ENCODE data around the gene PPP6R2. TPM values are rescaled to one million over a fixed set of nuclear protein-coding genes. Genes with fewer than 3 reads are reported as not detected.

Gene PPP6R2
- polyA plus RNA-seq, 2 donors: 30.2 to 38.2 TPM

DNA sequence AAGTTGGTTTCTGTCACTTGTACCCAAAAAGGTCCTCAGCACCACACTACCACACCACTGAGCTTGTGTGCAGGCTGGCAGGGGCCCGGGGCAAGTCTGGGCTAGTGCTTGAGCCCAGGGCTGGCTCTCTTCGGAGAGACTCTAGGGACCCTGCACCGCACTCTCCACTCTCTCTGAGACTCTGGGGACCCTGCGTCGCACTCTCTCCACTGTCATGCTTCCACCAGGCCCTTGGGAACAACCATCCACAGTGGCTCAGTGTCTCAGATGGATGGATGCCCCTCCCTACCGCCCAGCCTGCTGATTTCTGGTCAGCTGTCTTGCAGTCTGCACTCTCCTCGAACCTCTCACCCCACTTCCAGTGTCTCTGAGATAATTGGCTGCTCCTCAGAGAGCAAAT is 133.7 kb downstream of the PPP6R2 start:
- Histone ChIP-seq H3K4me3 (ENCODE audit: low read depth in 1 of 2, low read length in 2 of 2) (no peak overlapping the region), H3K27me3 (ENCODE audit: control insufficient read depth in 1 of 2, insufficient read depth in 2 of 2, low read length in 2 of 2) (no peaks in the 10 kb centered on the region), H3K27ac (ENCODE audit: low read depth in 2 of 2, low read length in 1 of 2) (no peak overlapping the region), H3K4me1 (ENCODE audit: control insufficient read depth in 2 of 2, insufficient read depth in 2 of 2, low read length in 1 of 2) (peaks cover 14 to 30% of the 10 kb centered on the region in 2 donors), H3K36me3 (ENCODE audit: control insufficient read depth in 2 of 2, insufficient read depth in 2 of 2, low read length in 1 of 2) (peaks cover 0 to 3% of the 10 kb centered on the region in 2 donors), H3K9me3 (ENCODE audit: control insufficient read depth in 2 of 2, insufficient read depth in 1 of 2, low read depth in 1 of 2, low read length in 1 of 2) (no peaks in the 10 kb centered on the region)
- WGBS, 2 donors: 59 to 62% methylated on average over 7 of the region's 7 CpGs

DNA sequence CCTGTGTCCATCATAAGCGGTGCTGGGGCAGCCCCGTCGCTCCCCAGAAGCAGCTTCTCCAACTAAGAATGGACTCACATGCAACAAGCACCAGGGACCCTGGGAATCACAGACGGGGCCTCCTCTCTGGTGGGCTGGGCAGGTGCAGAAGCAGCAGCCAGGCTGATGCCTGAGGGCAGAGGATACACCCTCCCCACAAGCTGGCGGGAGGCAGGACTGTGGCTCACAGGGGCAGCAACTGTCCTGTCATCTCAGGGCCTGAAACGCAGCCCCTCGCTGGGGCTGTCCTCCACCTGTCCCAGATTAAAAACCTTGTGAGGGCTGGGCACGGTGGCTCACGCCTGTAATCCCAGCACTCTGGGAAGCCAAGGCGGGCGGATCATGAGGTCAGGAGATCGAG is 134.8 kb downstream of the PPP6R2 start:
- Histone ChIP-seq H3K4me3 (ENCODE audit: low read depth in 1 of 2, low read length in 2 of 2) (no peak overlapping the region), H3K27me3 (ENCODE audit: control insufficient read depth in 1 of 2, insufficient read depth in 2 of 2, low read length in 2 of 2) (no peaks in the 10 kb centered on the region), H3K9me3 (ENCODE audit: control insufficient read depth in 2 of 2, insufficient read depth in 1 of 2, low read depth in 1 of 2, low read length in 1 of 2) (no peaks in the 10 kb centered on the region), H3K36me3 (ENCODE audit: control insufficient read depth in 2 of 2, insufficient read depth in 2 of 2, low read length in 1 of 2) (peaks cover 0 to 3% of the 10 kb centered on the region in 2 donors), H3K27ac (ENCODE audit: low read depth in 2 of 2, low read length in 1 of 2) (no peak overlapping the region), H3K4me1 (ENCODE audit: control insufficient read depth in 2 of 2, insufficient read depth in 2 of 2, low read length in 1 of 2) (peaks cover 8 to 20% of the 10 kb centered on the region in 2 donors)
- 90 to 94% methylated on average over 12 of the region's 12 CpGs for WGBS, 2 donors

DNA sequence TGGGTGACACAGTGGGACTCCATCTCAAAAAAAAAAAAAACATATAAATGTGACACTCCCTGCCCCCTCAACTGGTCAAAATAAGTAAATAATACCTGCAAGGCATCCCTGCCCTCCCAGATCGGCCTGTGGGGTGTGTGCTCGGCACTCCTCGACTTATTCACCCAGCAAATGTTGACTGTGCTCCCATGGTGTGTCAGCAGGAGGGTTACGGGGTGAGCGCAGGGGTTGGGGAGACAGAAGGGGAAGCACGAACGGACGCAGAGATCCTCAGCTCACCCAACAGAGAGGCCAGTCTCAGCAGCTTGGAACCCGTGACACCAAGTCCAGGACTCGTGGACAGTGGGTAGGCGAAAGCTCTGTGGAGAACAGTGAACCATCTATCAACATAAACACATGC is 136.6 kb downstream of the PPP6R2 start:
- Histone ChIP-seq H3K27ac (ENCODE audit: low read depth in 2 of 2, low read length in 1 of 2) (no peak overlapping the region), H3K4me3 (ENCODE audit: low read depth in 1 of 2, low read length in 2 of 2) (no peak overlapping the region), H3K27me3 (ENCODE audit: control insufficient read depth in 1 of 2, insufficient read depth in 2 of 2, low read length in 2 of 2) (no peaks in the 10 kb centered on the region), H3K4me1 (ENCODE audit: control insufficient read depth in 2 of 2, insufficient read depth in 2 of 2, low read length in 1 of 2) (peaks cover 0 to 12% of the 10 kb centered on the region in 2 donors), H3K9me3 (ENCODE audit: control insufficient read depth in 2 of 2, insufficient read depth in 1 of 2, low read depth in 1 of 2, low read length in 1 of 2) (no peaks in the 10 kb centered on the region), H3K36me3 (ENCODE audit: control insufficient read depth in 2 of 2, insufficient read depth in 2 of 2, low read length in 1 of 2) (peaks cover 0 to 1% of the 10 kb centered on the region in 2 donors)
- WGBS, 2 donors: 64 to 73% methylated on average over 11 of the region's 11 CpGs

DNA sequence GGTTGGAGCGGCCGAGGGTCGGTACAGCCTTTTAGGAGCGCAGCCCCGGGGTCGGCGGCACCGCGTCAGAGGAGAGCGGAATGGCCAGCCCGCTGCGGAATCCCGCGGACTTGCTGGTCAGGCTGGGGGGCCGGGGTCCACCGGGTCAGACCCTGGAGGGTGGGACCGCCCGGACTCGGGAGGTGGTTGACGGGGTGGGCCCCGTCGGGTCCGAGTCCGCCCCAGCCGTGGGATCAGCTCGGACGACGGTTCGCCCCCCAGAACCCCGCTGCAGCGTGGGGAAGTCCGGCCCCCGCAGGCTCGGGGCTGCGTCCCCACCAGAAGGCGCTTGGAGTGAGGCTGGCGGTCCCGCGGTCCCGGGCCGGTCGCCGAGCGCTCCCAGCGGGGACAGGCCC is 137.9 kb downstream of the PPP6R2 start:
- Histone ChIP-seq H3K9me3 (ENCODE audit: control insufficient read depth in 2 of 2, insufficient read depth in 1 of 2, low read depth in 1 of 2, low read length in 1 of 2) (no peaks in the 10 kb centered on the region), H3K27ac (ENCODE audit: low read depth in 2 of 2, low read length in 1 of 2) (no peak overlapping the region), H3K36me3 (ENCODE audit: control insufficient read depth in 2 of 2, insufficient read depth in 2 of 2, low read length in 1 of 2) (peaks cover 0 to 1% of the 10 kb centered on the region in 2 donors), H3K27me3 (ENCODE audit: control insufficient read depth in 1 of 2, insufficient read depth in 2 of 2, low read length in 2 of 2) (no peaks in the 10 kb centered on the region), H3K4me1 (ENCODE audit: control insufficient read depth in 2 of 2, insufficient read depth in 2 of 2, low read length in 1 of 2) (peaks cover 0 to 11% of the 10 kb centered on the region in 2 donors), H3K4me3 (ENCODE audit: low read depth in 1 of 2, low read length in 2 of 2) (peak overlapping the region; percentile 61 to 62)
- WGBS, 2 donors: 3 to 7% methylated on average over 36 to 45 of the region's 45 CpGs

DNA sequence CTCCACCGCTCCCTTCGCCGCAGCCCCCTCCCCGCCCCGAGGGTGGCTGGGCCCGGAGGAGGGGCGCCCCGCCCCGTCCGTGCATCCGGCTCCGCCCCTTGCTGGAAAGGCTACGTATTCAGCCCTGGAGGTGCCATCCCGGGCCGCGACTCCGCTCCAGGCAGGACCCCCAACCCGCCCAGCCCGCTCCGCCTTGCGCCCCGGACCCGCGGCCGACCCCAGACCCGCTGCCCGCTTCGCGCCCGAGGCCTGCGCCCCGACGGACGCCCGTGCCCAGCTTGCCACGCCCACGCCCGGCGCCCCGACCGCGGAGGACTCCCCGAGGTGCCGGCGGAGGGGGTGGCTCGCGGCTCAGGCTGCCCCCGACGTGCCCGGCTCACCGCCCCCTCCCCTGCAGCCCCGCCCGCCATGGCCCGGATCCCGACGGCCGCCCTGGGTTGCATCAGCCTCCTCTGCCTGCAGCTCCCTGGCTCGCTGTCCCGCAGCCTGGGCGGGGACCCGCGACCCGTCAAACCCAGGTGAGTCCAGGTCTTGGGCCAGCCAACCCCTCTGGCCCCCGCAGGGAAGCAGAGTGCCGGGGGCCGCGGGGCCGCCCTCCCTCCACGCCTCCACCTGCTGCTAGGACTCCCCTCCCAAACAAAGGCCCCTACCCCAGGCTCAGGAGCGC is 138.4 kb downstream of the PPP6R2 start, which contains the start of gene ADM2:
Gene ADM2 (plus strand): TSS at position 104 of the 667 bp plus-strand sequence. CDS start 305 bp downstream, at position 409.
- no peak within 1 kb of the TSS for H3K27ac ChIP-seq (ENCODE audit: low read depth in 2 of 2, low read length in 1 of 2)
- H3K4me3 ChIP-seq (ENCODE audit: low read depth in 1 of 2, low read length in 2 of 2): peak within 1 kb of the TSS; percentile 61 to 62
- no peaks in the 10 kb centered on the region for H3K9me3 ChIP-seq (ENCODE audit: control insufficient read depth in 2 of 2, insufficient read depth in 1 of 2, low read depth in 1 of 2, low read length in 1 of 2)
- peaks cover 0 to 1% of the 10 kb centered on the region in 2 donors for H3K36me3 ChIP-seq (ENCODE audit: control insufficient read depth in 2 of 2, insufficient read depth in 2 of 2, low read length in 1 of 2)
- 3 to 4% methylated on average over 36 to 70 of the region's 70 CpGs for WGBS, 2 donors
- H3K4me1 ChIP-seq (ENCODE audit: control insufficient read depth in 2 of 2, insufficient read depth in 2 of 2, low read length in 1 of 2): peaks cover 0 to 12% of the 10 kb centered on the region in 2 donors
- H3K27me3 ChIP-seq (ENCODE audit: control insufficient read depth in 1 of 2, insufficient read depth in 2 of 2, low read length in 2 of 2): no peaks in the 10 kb centered on the region

DNA sequence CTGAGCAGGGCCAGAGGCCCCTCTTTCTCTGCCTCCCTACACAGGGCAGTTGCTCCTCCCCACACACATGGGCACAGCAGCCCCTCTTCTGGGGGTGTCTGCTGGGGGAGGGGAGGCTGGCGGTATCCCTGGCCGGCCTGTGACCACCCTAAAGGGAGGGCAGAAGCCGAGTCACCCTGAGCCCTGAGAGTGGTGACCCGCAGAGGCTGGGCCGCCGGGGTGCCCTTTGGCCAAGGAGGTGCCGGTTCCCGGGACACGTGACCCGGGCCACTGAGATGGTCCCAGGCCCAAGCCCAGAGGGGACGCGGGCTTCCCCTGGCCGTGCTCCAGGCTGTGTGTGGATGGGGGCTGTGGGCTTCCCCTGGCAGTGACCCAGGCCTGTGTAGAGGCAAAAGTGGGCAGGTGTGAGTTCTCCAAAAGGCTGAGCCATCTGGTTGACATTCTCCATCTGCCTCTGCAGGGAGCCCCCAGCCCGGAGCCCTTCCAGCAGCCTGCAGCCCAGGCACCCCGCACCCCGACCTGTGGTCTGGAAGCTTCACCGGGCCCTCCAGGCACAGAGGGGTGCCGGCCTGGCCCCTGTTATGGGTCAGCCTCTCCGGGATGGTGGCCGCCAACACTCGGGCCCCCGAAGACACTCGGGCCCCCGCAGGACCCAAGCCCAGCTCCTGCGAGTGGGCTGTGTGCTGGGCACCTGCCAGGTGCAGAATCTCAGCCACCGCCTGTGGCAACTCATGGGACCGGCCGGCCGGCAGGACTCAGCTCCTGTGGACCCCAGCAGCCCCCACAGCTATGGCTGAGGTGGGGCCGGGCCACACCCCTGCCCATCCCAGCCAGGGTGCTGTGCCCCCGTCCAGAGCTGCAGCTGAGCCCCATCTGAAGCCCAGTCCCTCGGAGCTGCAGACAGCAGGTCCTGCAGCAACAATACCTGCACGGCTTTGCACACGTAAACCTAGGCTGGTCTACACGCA is 139.3 kb downstream of the PPP6R2 start:
- no peak overlapping the region for H3K27ac ChIP-seq (ENCODE audit: low read depth in 2 of 2, low read length in 1 of 2)
- peaks cover 0 to 1% of the 10 kb centered on the region in 2 donors for H3K36me3 ChIP-seq (ENCODE audit: control insufficient read depth in 2 of 2, insufficient read depth in 2 of 2, low read length in 1 of 2)
- peaks cover 0 to 12% of the 10 kb centered on the region in 2 donors for H3K4me1 ChIP-seq (ENCODE audit: control insufficient read depth in 2 of 2, insufficient read depth in 2 of 2, low read length in 1 of 2)
- H3K27me3 ChIP-seq (ENCODE audit: control insufficient read depth in 1 of 2, insufficient read depth in 2 of 2, low read length in 2 of 2): no peaks in the 10 kb centered on the region
- H3K4me3 ChIP-seq (ENCODE audit: low read depth in 1 of 2, low read length in 2 of 2): peak overlapping the region; percentile 61 to 62
- H3K9me3 ChIP-seq (ENCODE audit: control insufficient read depth in 2 of 2, insufficient read depth in 1 of 2, low read depth in 1 of 2, low read length in 1 of 2): no peaks in the 10 kb centered on the region
- WGBS, 2 donors: 58 to 61% methylated on average over 35 of the region's 35 CpGs

DNA sequence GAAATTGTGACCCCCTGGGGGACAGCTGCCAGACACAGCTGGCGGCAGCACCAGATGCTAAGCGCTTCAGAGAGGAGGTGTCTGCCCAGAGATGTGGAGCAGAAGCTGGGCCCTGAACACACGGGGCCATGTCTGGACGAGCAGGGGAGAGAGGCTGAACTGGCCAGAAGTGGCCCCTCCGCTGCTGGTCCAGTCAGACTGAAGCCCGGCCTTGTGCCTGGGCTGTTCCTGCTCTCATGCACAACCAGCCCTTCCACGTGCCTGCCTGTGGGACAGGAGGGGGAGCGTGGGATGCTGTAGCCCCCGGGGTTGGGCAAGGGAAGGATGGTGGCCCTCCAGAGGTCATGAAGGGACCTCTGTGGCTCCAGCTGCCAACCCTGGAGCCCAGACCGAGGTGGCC is 140.0 kb downstream of the PPP6R2 start:
- no peak overlapping the region for H3K4me3 ChIP-seq (ENCODE audit: low read depth in 1 of 2, low read length in 2 of 2)
- H3K9me3 ChIP-seq (ENCODE audit: control insufficient read depth in 2 of 2, insufficient read depth in 1 of 2, low read depth in 1 of 2, low read length in 1 of 2): no peaks in the 10 kb centered on the region
- no peaks in the 10 kb centered on the region for H3K27me3 ChIP-seq (ENCODE audit: control insufficient read depth in 1 of 2, insufficient read depth in 2 of 2, low read length in 2 of 2)
- peaks cover 0 to 1% of the 10 kb centered on the region in 2 donors for H3K36me3 ChIP-seq (ENCODE audit: control insufficient read depth in 2 of 2, insufficient read depth in 2 of 2, low read length in 1 of 2)
- 77 to 83% methylated on average over 10 of the region's 10 CpGs for WGBS, 2 donors
- H3K4me1 ChIP-seq (ENCODE audit: control insufficient read depth in 2 of 2, insufficient read depth in 2 of 2, low read length in 1 of 2): peaks cover 0 to 12% of the 10 kb centered on the region in 2 donors
- no peak overlapping the region for H3K27ac ChIP-seq (ENCODE audit: low read depth in 2 of 2, low read length in 1 of 2)

DNA sequence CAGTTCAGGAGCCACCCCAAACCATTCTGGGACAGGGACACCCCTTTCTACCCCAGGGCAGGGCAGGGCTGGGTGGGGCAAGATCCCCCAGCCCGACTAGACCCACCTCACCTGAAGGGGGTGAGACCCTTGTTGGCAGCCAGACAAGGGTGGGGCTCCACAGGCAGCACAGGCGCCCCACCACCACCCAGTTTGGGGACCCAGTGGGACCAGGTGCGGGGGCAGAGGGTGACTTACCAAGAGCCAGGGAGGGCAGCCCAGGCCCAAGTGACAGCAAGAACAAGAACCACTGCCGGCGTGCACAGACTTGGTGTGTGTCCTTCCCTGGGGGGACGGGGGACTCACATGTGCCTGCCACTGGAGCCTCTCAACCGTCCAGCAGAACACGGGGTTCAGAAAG is 140.4 kb downstream of the PPP6R2 start:
- Histone ChIP-seq H3K4me1 (ENCODE audit: control insufficient read depth in 2 of 2, insufficient read depth in 2 of 2, low read length in 1 of 2) (peaks cover 0 to 12% of the 10 kb centered on the region in 2 donors), H3K27ac (ENCODE audit: low read depth in 2 of 2, low read length in 1 of 2) (no peak overlapping the region), H3K36me3 (ENCODE audit: control insufficient read depth in 2 of 2, insufficient read depth in 2 of 2, low read length in 1 of 2) (peaks cover 0 to 1% of the 10 kb centered on the region in 2 donors), H3K9me3 (ENCODE audit: control insufficient read depth in 2 of 2, insufficient read depth in 1 of 2, low read depth in 1 of 2, low read length in 1 of 2) (no peaks in the 10 kb centered on the region), H3K4me3 (ENCODE audit: low read depth in 1 of 2, low read length in 2 of 2) (no peak overlapping the region), H3K27me3 (ENCODE audit: control insufficient read depth in 1 of 2, insufficient read depth in 2 of 2, low read length in 2 of 2) (no peaks in the 10 kb centered on the region)
- 80 to 81% methylated on average over 8 of the region's 8 CpGs for WGBS, 2 donors

DNA sequence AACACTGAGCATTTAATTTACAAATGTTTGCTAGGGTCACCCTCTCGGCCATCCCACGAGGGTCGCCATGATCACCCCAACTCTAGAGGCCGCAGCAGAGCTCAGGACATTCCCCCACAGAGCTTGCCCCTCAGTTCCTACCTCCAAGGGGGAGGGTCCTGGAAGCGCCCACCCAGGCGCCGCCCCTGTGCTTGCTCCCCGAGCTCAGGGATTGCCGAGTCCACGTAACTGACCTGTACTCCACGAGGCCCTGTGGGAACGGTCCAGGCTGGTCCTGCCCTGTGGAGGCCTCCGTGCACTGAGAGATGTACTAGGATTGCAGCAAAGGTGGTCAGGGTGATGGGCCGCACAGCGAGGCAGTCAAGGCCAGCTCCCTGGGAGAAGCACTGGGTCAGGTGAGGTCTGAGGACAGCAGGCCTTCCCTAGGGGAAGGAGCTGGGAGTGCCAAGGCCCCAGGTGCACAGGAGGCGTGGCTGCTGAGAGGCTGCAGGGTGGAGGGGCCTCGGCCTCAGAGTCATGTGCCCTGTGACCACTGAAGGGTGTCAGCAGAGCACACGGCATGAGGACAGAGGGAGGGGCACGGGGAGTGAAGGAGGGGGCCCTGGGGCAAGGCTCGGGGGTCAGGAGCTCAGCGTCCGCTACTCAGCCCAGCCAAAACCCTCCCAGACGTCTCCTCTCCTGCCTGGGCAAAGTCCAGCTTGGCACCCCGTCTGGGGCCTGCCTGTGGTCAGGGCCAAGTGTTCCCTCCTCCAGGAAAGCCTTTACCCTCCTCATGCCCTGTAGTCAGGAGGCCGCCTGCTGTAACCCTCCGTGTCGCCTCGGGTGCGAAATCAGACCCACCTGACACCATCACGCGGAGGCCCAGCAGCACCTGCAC is 141.1 kb downstream of the PPP6R2 start:
- H3K4me3 ChIP-seq (ENCODE audit: low read depth in 1 of 2, low read length in 2 of 2): no peak overlapping the region
- WGBS, 2 donors: 75 to 84% methylated on average over 31 of the region's 31 CpGs
- H3K27me3 ChIP-seq (ENCODE audit: control insufficient read depth in 1 of 2, insufficient read depth in 2 of 2, low read length in 2 of 2): no peaks in the 10 kb centered on the region
- no peaks in the 10 kb centered on the region for H3K9me3 ChIP-seq (ENCODE audit: control insufficient read depth in 2 of 2, insufficient read depth in 1 of 2, low read depth in 1 of 2, low read length in 1 of 2)
- no peak overlapping the region for H3K27ac ChIP-seq (ENCODE audit: low read depth in 2 of 2, low read length in 1 of 2)
- H3K36me3 ChIP-seq (ENCODE audit: control insufficient read depth in 2 of 2, insufficient read depth in 2 of 2, low read length in 1 of 2): peaks cover 0 to 1% of the 10 kb centered on the region in 2 donors
- H3K4me1 ChIP-seq (ENCODE audit: control insufficient read depth in 2 of 2, insufficient read depth in 2 of 2, low read length in 1 of 2): peaks cover 0 to 12% of the 10 kb centered on the region in 2 donors
